HCT116 (cell line): ENCODE measurements around the gene POLRMT. TPM values are rescaled to one million over a fixed set of nuclear protein-coding genes. Genes with fewer than 3 reads are reported as not detected.

Source experiments
- ATAC-seq: fragments of 200-7000 bp; cut with Tn5 transposase; 2 replicates; pipeline ENCODE4 v1.9.1; 2020; ENCODE audit warnings: mild to moderate bottlenecking, moderate library complexity
- BruUV-seq: library from RNA; stranded (reverse); fragments of 400-500 nt; replicated peaks from 2 replicates; lab custom pipeline; 2021; lab: Mats Ljungman, UMichigan
- CTCF ChIA-PET: fragments of 300-600 bp; sonication (Branson Sonifier 250); formaldehyde crosslinking; loops from one replicate; lab custom pipeline; 2021; ENCODE audit warnings: antibody characterized with exemption; lab: Charles Lee
- POLR2A ChIA-PET: fragments of 300-600, 350-600 bp; sonication (Branson Sonifier 250); formaldehyde crosslinking; loops from one replicate; lab custom pipeline; 2021; ENCODE audit warnings: antibody characterized with exemption; lab: Charles Lee
- RAD21 ChIA-PET, 2 experiments: fragments of 300-600 bp; sonication (Branson Sonifier 250); formaldehyde crosslinking; loops; one replicate each; lab custom pipeline; 2023; ENCODE audit warnings: low total read pairs in 2 of 2; ENCODE audit not compliant: uncharacterized antibody in 2 of 2, unreplicated experiment in 2 of 2, low non-redundant PET in 1 of 2; lab: Charles Lee
- DNase-seq: peaks from one replicate; pipeline ENCODE4 v3.0.0-alpha.2; 2010; ENCODE audit warnings: low read depth, low spot score
- H2AFZ ChIP-seq: fragments of 200-600 bp; shearing (Covaris generic), sonication (generic); 2 replicates; pipeline ENCODE4 v1.6.1; 2017; ENCODE audit warnings: low read depth, mixed run types, mixed read lengths, antibody characterized with exemption, low read length; ENCODE audit not compliant: poor library complexity, severe bottlenecking
- H3K27ac ChIP-seq: 2 replicates; pipeline ENCODE4 v1.5.1; 2012; ENCODE audit warnings: low read depth, low read length
- H3K27me3 ChIP-seq: fragments of 200-600 bp; sonication (generic); 2 replicates; pipeline ENCODE4 v1.6.1; 2016; ENCODE audit warnings: mixed run types, low read length, mixed read lengths; ENCODE audit not compliant: insufficient read depth
- H3K36me3 ChIP-seq, 2 experiments: fragments of 200-500 bp in 1 of 2; fragments of 200-600 bp in 1 of 2; sonication (Bioruptor generic) in 1 of 2; sonication (generic) in 1 of 2; 2 replicates each; pipeline versions ENCODE4 v1.5.1 to v1.6.1; 2014 to 2016; ENCODE audit warnings: low read length in 2 of 2, inconsistent platforms in 1 of 2, mixed read lengths in 1 of 2, mixed run types in 1 of 2; ENCODE audit not compliant: insufficient read depth in 2 of 2, control insufficient read depth in 1 of 2
- H3K4me1 ChIP-seq, 2 experiments: fragments of 200-600 bp in 1 of 2; sonication (generic) in 1 of 2; 2 replicates each; pipeline versions ENCODE4 v1.5.1 to v1.6.1; 2012 to 2017; ENCODE audit warnings: low read length in 2 of 2, inconsistent platforms in 1 of 2, mild to moderate bottlenecking in 1 of 2, mixed read lengths in 1 of 2, mixed run types in 1 of 2, moderate library complexity in 1 of 2; ENCODE audit not compliant: insufficient read depth in 2 of 2, control insufficient read depth in 1 of 2
- H3K4me2 ChIP-seq: fragments of 200-600 bp; sonication (generic); 2 replicates; pipeline ENCODE4 v1.6.1; 2017; ENCODE audit warnings: mixed run types, low read length, mixed read lengths
- H3K4me3 ChIP-seq, 2 experiments: fragments of 200-600 bp in 1 of 2; sonication (generic) in 1 of 2; replicated peaks in 1 of 2; 2 replicates each; pipeline ENCODE4 v1.5.1; 2011 to 2016; ENCODE audit warnings: low read length in 2 of 2, control low read depth in 1 of 2, low read depth in 1 of 2, mild to moderate bottlenecking in 1 of 2, mixed read lengths in 1 of 2, mixed run types in 1 of 2
- H3K79me2 ChIP-seq: fragments of 200-600 bp; sonication (generic); 2 replicates; pipeline ENCODE4 v1.6.1; 2017; ENCODE audit warnings: mild to moderate bottlenecking, mixed run types, low read length, moderate library complexity, mixed read lengths; ENCODE audit not compliant: insufficient read depth
- H3K9ac ChIP-seq: fragments of 200-600 bp; sonication (generic); 2 replicates; pipeline ENCODE4 v1.6.1; 2016; ENCODE audit warnings: low read length, mixed read lengths
- H3K9me2 ChIP-seq: fragments of 200-600 bp; sonication (generic), shearing (Covaris generic); 2 replicates; pipeline ENCODE4 v1.6.1; 2017; ENCODE audit warnings: mixed run types, mild to moderate bottlenecking, moderate library complexity; ENCODE audit not compliant: insufficient read depth
- H3K9me3 ChIP-seq, 2 experiments: fragments of 200-500 bp in 1 of 2; fragments of 200-600 bp in 1 of 2; sonication (Bioruptor generic) in 1 of 2; sonication (generic) in 1 of 2; 2 replicates each; pipeline ENCODE4 v1.6.1; 2014 to 2017; ENCODE audit warnings: low read length in 2 of 2, mixed read lengths in 2 of 2, inconsistent platforms in 1 of 2, low read depth in 1 of 2, mild to moderate bottlenecking in 1 of 2, mixed run types in 1 of 2, moderate library complexity in 1 of 2; ENCODE audit not compliant: control insufficient read depth in 1 of 2, insufficient read depth in 1 of 2
- H4K20me1 ChIP-seq: fragments of 200-600 bp; sonication (generic), shearing (Covaris generic); 2 replicates; pipeline ENCODE4 v1.6.1; 2017; ENCODE audit warnings: mixed run types, mild to moderate bottlenecking, moderate library complexity; ENCODE audit not compliant: insufficient read depth
- EGR1 ChIP-seq: IDR thresholded peaks from 2 replicates; pipeline ENCODE4 v1.6.1; 2012; ENCODE audit warnings: low read depth
- EZH2phosphoT487 ChIP-seq: fragments of 200-600 bp; IDR thresholded peaks from 2 replicates; pipeline ENCODE4 v1.6.1; 2018; ENCODE audit warnings: antibody characterized with exemption, borderline replicate concordance
- MAX ChIP-seq: IDR thresholded peaks from 2 replicates; pipeline ENCODE4 v1.6.1; 2012
- POLR2A ChIP-seq: IDR thresholded peaks from 2 replicates; pipeline ENCODE4 v1.7.0; 2011; ENCODE audit warnings: borderline replicate concordance; ENCODE audit not compliant: insufficient read depth, insufficient read length; ENCODE audit errors: extremely low read depth
- SP1 ChIP-seq: IDR thresholded peaks from 2 replicates; pipeline ENCODE4 v1.6.1; 2012; ENCODE audit warnings: low read depth
- TCF7L2 ChIP-seq: IDR thresholded peaks from 2 replicates; pipeline ENCODE4 v1.7.0; 2011; ENCODE audit warnings: borderline replicate concordance, inconsistent platforms; ENCODE audit not compliant: insufficient read depth, insufficient read length; ENCODE audit errors: extremely low read depth
- YY1 ChIP-seq: IDR thresholded peaks from 2 replicates; pipeline ENCODE4 v1.6.1; 2011; ENCODE audit warnings: low read length, low read depth, moderate library complexity, mild to moderate bottlenecking; ENCODE audit not compliant: insufficient replicate concordance; ENCODE audit errors: extremely low read depth
- ZFX ChIP-seq: fragments of 450-650 bp; IDR thresholded peaks from 2 replicates; pipeline ENCODE4 v1.6.1; 2017
- intact Hi-C: fragments of 100-400 bp; cut with micrococcal nuclease; formaldehyde crosslinking; loops from 2 replicates; pipeline ENCODE4 v1.10.0; 2022
- total RNA-seq: library from RNA; stranded (reverse); gene quantifications from one replicate; pipeline ENCODE4 v1.2.1, GENCODE V29; 2021; ENCODE audit not compliant: unreplicated experiment

POLRMT gene
- total RNA-seq, 1 experiment from 2014 or later: 138 TPM

- peaks cover 3 to 34% of the 10 kb centered on the region in 2 experiments; a peak in 3 of 4 replicates for H3K4me1 ChIP-seq
- H3K4me2 ChIP-seq: peak overlapping the region; percentile 97
- peaks cover 3 to 9% of the 10 kb centered on the region in 2 experiments; a peak in 1 of 4 replicates for H3K36me3 ChIP-seq
- H3K4me3 ChIP-seq: peak overlapping the region; percentile 71 to 96
- TF ChIP-seq TCF7L2: peak; percentile 73
- TF ChIP-seq ZFX: no peak
- peak; percentile 59; the same call in 1 of the 2 replicates for TF ChIP-seq MAX
- peak; percentile 18 for TF ChIP-seq YY1
- TF ChIP-seq POLR2A: no peak
- TF ChIP-seq, all 23 proteins: peak for 3
- ChIA-PET CTCF (interaction anchor here (1.5 to 1.9 kb wide), 2 partner anchors 15 to 60 kb away, joined by 4 to 5 read pairs; no protein-coding TSS in a partner anchor), RAD21 (no interaction called here), POLR2A (interaction anchor here (1.3 to 1.8 kb wide), 2 partner anchors 15 to 39 kb away, joined by 8 to 9 read pairs; no protein-coding TSS in a partner anchor)
- peak overlapping the region; percentile 100 for H3K9ac ChIP-seq
- peaks cover 37% of the 10 kb centered on the region for H3K79me2 ChIP-seq
- H3K9me3 ChIP-seq: no peaks in the 10 kb centered on the region
- H3K27ac ChIP-seq: peak overlapping the region; percentile 97
- peak; percentile 45 for ATAC-seq
- H4K20me1 ChIP-seq: peaks cover 6% of the 10 kb centered on the region; the same call in 1 of the 2 replicates
- DNase-seq: no peak
- intact Hi-C loops: loop anchor here (1.0 kb wide), 1 partner anchor 36 kb away; no protein-coding TSS in a partner anchor
- H3K27me3 ChIP-seq: no peaks in the 10 kb centered on the region
- H3K9me2 ChIP-seq: no peaks in the 10 kb centered on the region
- peak overlapping the region; percentile 61 for H2AFZ ChIP-seq
- no TSS peak for BruUV-seq
Measured at GRCh38 chr19:570937-571565, 62.3 kb downstream of the POLRMT start.

GRCh38 chr19:570251-570686 lies 63.1 kb downstream of the POLRMT start:
- CTCF ChIA-PET: interaction anchor here (0.7 kb wide), 1 partner anchor 64 kb away, joined by 3 read pairs; no protein-coding TSS in a partner anchor
- ATAC-seq: no peak
- Histone ChIP-seq H3K36me3 (peaks cover 3 to 5% of the 10 kb centered on the region in 2 experiments; a peak in 1 of 4 replicates), H3K9ac (no peak overlapping the region), H3K9me2 (no peaks in the 10 kb centered on the region), H2AFZ (no peak overlapping the region), H3K4me1 (peaks cover 2 to 34% of the 10 kb centered on the region in 2 experiments; a peak in 3 of 4 replicates), H3K4me2 (peak overlapping the region; percentile 25; the same call in 1 of the 2 replicates), H3K79me2 (peaks cover 29% of the 10 kb centered on the region), H3K9me3 (no peaks in the 10 kb centered on the region), H3K27me3 (no peaks in the 10 kb centered on the region), H4K20me1 (peaks cover 6% of the 10 kb centered on the region; the same call in 1 of the 2 replicates), H3K4me3 (no peak overlapping the region), H3K27ac (peak overlapping the region; percentile 30; the same call in 1 of the 2 replicates)
- RAD21 ChIA-PET: no interaction called here
- intact Hi-C loops: no loop called here
- DNase-seq: no peak
- TF ChIP-seq YY1 (no peak), MAX (no peak), ZFX (no peak), SP1 (no peak), EZH2phosphoT487 (no peak), EGR1 (no peak)
- POLR2A ChIA-PET: no interaction called here
- no TSS peak for BruUV-seq
